ENCODE results near the gene LHX4. TPM values are rescaled to one million over a fixed set of nuclear protein-coding genes. Genes with fewer than 3 reads are reported as not detected.

LHX4 gene
- total RNA-seq, 1 donor from 2014 or later = 2.1 TPM

- no peaks in the 10 kb centered on the region for H3K36me3 Mint-ChIP-seq (ENCODE audit: unreplicated experiment)
- peaks cover 2% of the 10 kb centered on the region for H3K27me3 Mint-ChIP-seq (ENCODE audit: unreplicated experiment)
- peaks cover 6% of the 10 kb centered on the region for H3K9me3 Mint-ChIP-seq (ENCODE audit: unreplicated experiment)
- no peak for DNase-seq
- H3K27ac Mint-ChIP-seq (ENCODE audit: unreplicated experiment) = no peak overlapping the region
- H3K4me1 Mint-ChIP-seq (ENCODE audit: low read depth, unreplicated experiment) = peaks cover 1% of the 10 kb centered on the region
- TF ChIP-seq CTCF (IDR thresholded peaks at IDR 0.05; ENCODE audit: partially characterized antibody, unreplicated experiment) = no peak
- no peak overlapping the region for H3K4me3 Mint-ChIP-seq (ENCODE audit: unreplicated experiment)
These were observed 21.8 kb upstream of the LHX4 start for GRCh38 chr1:180208264-180208663.

- Mint-ChIP-seq H3K4me3 (ENCODE audit: unreplicated experiment) (no peak overlapping the region), H3K27me3 (ENCODE audit: unreplicated experiment) (peaks cover 4% of the 10 kb centered on the region), H3K27ac (ENCODE audit: unreplicated experiment) (no peak overlapping the region), H3K4me1 (ENCODE audit: low read depth, unreplicated experiment) (no peaks in the 10 kb centered on the region), H3K9me3 (ENCODE audit: unreplicated experiment) (peaks cover 6% of the 10 kb centered on the region), H3K36me3 (ENCODE audit: unreplicated experiment) (no peaks in the 10 kb centered on the region)
- no peak for TF ChIP-seq CTCF (IDR thresholded peaks at IDR 0.05; ENCODE audit: partially characterized antibody, unreplicated experiment)
- DNase-seq = no peak
These were observed 19.9 kb upstream of the LHX4 start for GRCh38 chr1:180210008-180210620.

- no peaks in the 10 kb centered on the region for H3K36me3 Mint-ChIP-seq (ENCODE audit: unreplicated experiment)
- H3K27ac Mint-ChIP-seq (ENCODE audit: unreplicated experiment) = no peak overlapping the region
- H3K9me3 Mint-ChIP-seq (ENCODE audit: unreplicated experiment) = peaks cover 8% of the 10 kb centered on the region
- peaks cover 7% of the 10 kb centered on the region for H3K4me1 Mint-ChIP-seq (ENCODE audit: low read depth, unreplicated experiment)
- DNase-seq = no peak
- TF ChIP-seq CTCF (IDR thresholded peaks at IDR 0.05; ENCODE audit: partially characterized antibody, unreplicated experiment) = no peak
- H3K4me3 Mint-ChIP-seq (ENCODE audit: unreplicated experiment) = no peak overlapping the region
- H3K27me3 Mint-ChIP-seq (ENCODE audit: unreplicated experiment) = peaks cover 5% of the 10 kb centered on the region
These were observed 18.8 kb upstream of the LHX4 start for GRCh38 chr1:180211156-180211859.

GRCh38 chr1:180211860-180212229 lies 18.2 kb upstream of the LHX4 start:
- Mint-ChIP-seq H3K4me1 (ENCODE audit: low read depth, unreplicated experiment) (peaks cover 7% of the 10 kb centered on the region), H3K36me3 (ENCODE audit: unreplicated experiment) (no peaks in the 10 kb centered on the region), H3K9me3 (ENCODE audit: unreplicated experiment) (peaks cover 8% of the 10 kb centered on the region), H3K27me3 (ENCODE audit: unreplicated experiment) (peaks cover 5% of the 10 kb centered on the region), H3K4me3 (ENCODE audit: unreplicated experiment) (no peak overlapping the region), H3K27ac (ENCODE audit: unreplicated experiment) (no peak overlapping the region)
- DNase-seq = no peak
- TF ChIP-seq CTCF (IDR thresholded peaks at IDR 0.05; ENCODE audit: partially characterized antibody, unreplicated experiment) = no peak

Data from glutamatergic neuron (in vitro differentiated cells).